ENCODE results near the gene NMUR1. TPM values are rescaled to one million over a fixed set of nuclear protein-coding genes. Genes with fewer than 3 reads are reported as not detected.

Gene NMUR1
- total RNA-seq, 1 donor from 2014 or later: not detected

DNA sequence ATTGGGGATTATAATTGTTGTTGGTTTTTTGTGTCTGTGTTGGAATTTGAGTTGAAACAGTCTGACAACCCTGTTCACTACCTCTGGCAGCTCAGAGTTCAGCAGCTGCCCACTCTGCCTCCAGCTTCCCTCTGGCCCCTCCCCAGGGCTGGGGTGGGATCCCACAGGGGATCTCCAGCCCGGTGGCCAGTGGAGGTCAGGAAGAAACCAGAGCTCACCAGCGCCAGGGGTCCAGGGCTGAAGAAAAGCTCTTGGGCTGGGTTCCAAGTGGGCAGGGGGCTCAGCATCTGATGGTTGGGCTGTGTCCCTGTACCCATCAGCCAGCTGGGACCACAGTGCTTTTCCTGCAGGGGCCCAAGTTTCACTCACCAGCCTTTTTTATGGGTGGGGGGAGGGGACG lies 49.5 kb downstream of the NMUR1 start:
- Mint-ChIP-seq H3K27ac (ENCODE audit: unreplicated experiment) (no peak overlapping the region), H3K9me3 (ENCODE audit: unreplicated experiment) (no peaks in the 10 kb centered on the region), H3K4me1 (ENCODE audit: low read depth, unreplicated experiment) (peaks cover 1% of the 10 kb centered on the region), H3K27me3 (ENCODE audit: low read depth, unreplicated experiment) (peaks cover 30% of the 10 kb centered on the region), H3K36me3 (ENCODE audit: low read depth, unreplicated experiment) (no peaks in the 10 kb centered on the region), H3K4me3 (ENCODE audit: unreplicated experiment) (no peak overlapping the region)
- Histone ChIP-seq H3K9ac (ENCODE audit: low read length) (no peak overlapping the region), H3K4me3 (ENCODE audit: insufficient read depth, low read depth, low read length) (no peak overlapping the region), H2AFZ (ENCODE audit: low read depth, low read length) (no peak overlapping the region), H3K4me1 (ENCODE audit: insufficient read depth, low read length) (no peaks in the 10 kb centered on the region), H3K9me3 (ENCODE audit: insufficient read depth, low read depth, low read length) (no peaks in the 10 kb centered on the region), H3K36me3 (ENCODE audit: insufficient read depth, low read length) (no peaks in the 10 kb centered on the region), H3K4me2 (ENCODE audit: low read length) (no peak overlapping the region), H3K79me2 (ENCODE audit: insufficient read depth, low read length) (no peaks in the 10 kb centered on the region), H3K27me3 (ENCODE audit: insufficient read depth, low read length) (no peaks in the 10 kb centered on the region), H3K27ac (ENCODE audit: low read depth, low read length) (no peak overlapping the region), H4K20me1 (ENCODE audit: insufficient read depth, low read length) (no peaks in the 10 kb centered on the region)
- TF ChIP-seq, protein P1, sequence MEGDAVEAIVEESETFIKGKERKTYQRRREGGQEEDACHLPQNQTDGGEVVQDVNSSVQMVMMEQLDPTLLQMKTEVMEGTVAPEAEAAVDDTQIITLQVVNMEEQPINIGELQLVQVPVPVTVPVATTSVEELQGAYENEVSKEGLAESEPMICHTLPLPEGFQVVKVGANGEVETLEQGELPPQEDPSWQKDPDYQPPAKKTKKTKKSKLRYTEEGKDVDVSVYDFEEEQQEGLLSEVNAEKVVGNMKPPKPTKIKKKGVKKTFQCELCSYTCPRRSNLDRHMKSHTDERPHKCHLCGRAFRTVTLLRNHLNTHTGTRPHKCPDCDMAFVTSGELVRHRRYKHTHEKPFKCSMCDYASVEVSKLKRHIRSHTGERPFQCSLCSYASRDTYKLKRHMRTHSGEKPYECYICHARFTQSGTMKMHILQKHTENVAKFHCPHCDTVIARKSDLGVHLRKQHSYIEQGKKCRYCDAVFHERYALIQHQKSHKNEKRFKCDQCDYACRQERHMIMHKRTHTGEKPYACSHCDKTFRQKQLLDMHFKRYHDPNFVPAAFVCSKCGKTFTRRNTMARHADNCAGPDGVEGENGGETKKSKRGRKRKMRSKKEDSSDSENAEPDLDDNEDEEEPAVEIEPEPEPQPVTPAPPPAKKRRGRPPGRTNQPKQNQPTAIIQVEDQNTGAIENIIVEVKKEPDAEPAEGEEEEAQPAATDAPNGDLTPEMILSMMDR (IDR thresholded peaks at IDR 0.05; ENCODE audit: insufficient read depth, low read depth, low read length): no peak
- TF ChIP-seq EZH2 (IDR thresholded peaks at IDR 0.05; ENCODE audit: insufficient read depth, low read length): no peak
- FAIRE-seq: no peak
- DNase-seq (ENCODE audit: low read depth): no peak

DNA sequence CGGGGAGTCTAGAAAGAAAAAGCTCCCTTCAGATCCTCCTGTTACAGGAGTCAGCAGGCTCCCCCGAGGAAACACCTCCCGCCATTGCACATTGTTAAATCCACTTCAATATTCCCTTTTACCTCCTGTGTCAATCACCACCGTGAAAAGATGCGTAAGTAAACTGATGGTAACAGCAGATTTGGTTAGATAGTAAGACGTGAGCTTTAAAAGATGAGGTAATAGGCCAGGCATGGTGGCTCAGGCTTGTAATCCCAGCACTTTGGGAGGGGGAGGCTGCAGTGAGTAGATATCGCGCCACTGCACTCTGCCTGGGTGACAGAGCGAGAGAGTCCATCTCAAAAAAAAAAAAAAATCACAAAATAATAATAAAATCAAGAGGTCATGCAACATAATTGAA lies 50.8 kb downstream of the NMUR1 start:
- H3K36me3 ChIP-seq (ENCODE audit: insufficient read depth, low read length): no peaks in the 10 kb centered on the region
- no peak overlapping the region for H2AFZ ChIP-seq (ENCODE audit: low read depth, low read length)
- no peak overlapping the region for H3K4me2 ChIP-seq (ENCODE audit: low read length)
- H3K27ac ChIP-seq (ENCODE audit: low read depth, low read length): no peak overlapping the region
- TF ChIP-seq EZH2 (IDR thresholded peaks at IDR 0.05; ENCODE audit: insufficient read depth, low read length): no peak
- TF ChIP-seq, protein P1 (IDR thresholded peaks at IDR 0.05; ENCODE audit: insufficient read depth, low read depth, low read length): no peak
- H3K36me3 Mint-ChIP-seq (ENCODE audit: low read depth, unreplicated experiment): no peaks in the 10 kb centered on the region
- no peaks in the 10 kb centered on the region for H3K9me3 Mint-ChIP-seq (ENCODE audit: unreplicated experiment)
- H4K20me1 ChIP-seq (ENCODE audit: insufficient read depth, low read length): no peaks in the 10 kb centered on the region
- H3K9ac ChIP-seq (ENCODE audit: low read length): no peak overlapping the region
- no peaks in the 10 kb centered on the region for H3K27me3 ChIP-seq (ENCODE audit: insufficient read depth, low read length)
- H3K9me3 ChIP-seq (ENCODE audit: insufficient read depth, low read depth, low read length): no peaks in the 10 kb centered on the region
- H3K27me3 Mint-ChIP-seq (ENCODE audit: low read depth, unreplicated experiment): peaks cover 30% of the 10 kb centered on the region
- H3K4me1 ChIP-seq (ENCODE audit: insufficient read depth, low read length): no peaks in the 10 kb centered on the region
- peaks cover 1% of the 10 kb centered on the region for H3K4me1 Mint-ChIP-seq (ENCODE audit: low read depth, unreplicated experiment)
- FAIRE-seq (no peak), DNase-seq (ENCODE audit: low read depth) (no peak)
- no peak overlapping the region for H3K27ac Mint-ChIP-seq (ENCODE audit: unreplicated experiment)
- H3K4me3 ChIP-seq (ENCODE audit: insufficient read depth, low read depth, low read length): no peak overlapping the region
- no peaks in the 10 kb centered on the region for H3K79me2 ChIP-seq (ENCODE audit: insufficient read depth, low read length)
- H3K4me3 Mint-ChIP-seq (ENCODE audit: unreplicated experiment): no peak overlapping the region

DNA sequence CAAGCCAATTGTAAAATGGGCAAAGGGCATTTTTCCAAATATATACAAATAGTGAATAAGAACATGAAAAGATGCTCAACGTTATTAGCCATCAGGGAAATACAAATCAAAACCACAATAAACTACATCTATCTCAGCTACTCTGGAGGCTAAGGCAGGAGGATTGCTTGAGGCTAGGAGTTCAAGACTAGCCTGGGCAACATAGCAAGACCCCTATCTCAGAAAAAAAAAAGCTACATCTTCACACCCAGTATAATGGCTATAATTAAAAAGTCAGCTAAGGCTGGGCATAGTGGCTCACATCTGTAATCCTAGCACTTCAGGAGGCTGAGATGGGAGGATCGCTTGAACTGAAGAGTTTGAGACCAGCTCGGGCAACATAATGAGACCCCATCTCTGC lies 53.3 kb downstream of the NMUR1 start:
- Mint-ChIP-seq H3K36me3 (ENCODE audit: low read depth, unreplicated experiment) (no peaks in the 10 kb centered on the region), H3K4me1 (ENCODE audit: low read depth, unreplicated experiment) (peaks cover 1% of the 10 kb centered on the region), H3K4me3 (ENCODE audit: unreplicated experiment) (no peak overlapping the region), H3K9me3 (ENCODE audit: unreplicated experiment) (peaks cover 3% of the 10 kb centered on the region), H3K27me3 (ENCODE audit: low read depth, unreplicated experiment) (peaks cover 36% of the 10 kb centered on the region), H3K27ac (ENCODE audit: unreplicated experiment) (no peak overlapping the region)
- FAIRE-seq (no peak), DNase-seq (ENCODE audit: low read depth) (no peak)
- Histone ChIP-seq H3K27ac (ENCODE audit: low read depth, low read length) (no peak overlapping the region), H3K36me3 (ENCODE audit: insufficient read depth, low read length) (no peaks in the 10 kb centered on the region), H3K9ac (ENCODE audit: low read length) (no peak overlapping the region), H3K9me3 (ENCODE audit: insufficient read depth, low read depth, low read length) (no peaks in the 10 kb centered on the region), H3K4me1 (ENCODE audit: insufficient read depth, low read length) (no peaks in the 10 kb centered on the region), H3K4me3 (ENCODE audit: insufficient read depth, low read depth, low read length) (no peak overlapping the region), H2AFZ (ENCODE audit: low read depth, low read length) (no peak overlapping the region), H4K20me1 (ENCODE audit: insufficient read depth, low read length) (no peaks in the 10 kb centered on the region), H3K79me2 (ENCODE audit: insufficient read depth, low read length) (no peaks in the 10 kb centered on the region), H3K4me2 (ENCODE audit: low read length) (no peak overlapping the region), H3K27me3 (ENCODE audit: insufficient read depth, low read length) (no peaks in the 10 kb centered on the region)
- TF ChIP-seq, protein P1 (IDR thresholded peaks at IDR 0.05; ENCODE audit: insufficient read depth, low read depth, low read length): no peak
- no peak for TF ChIP-seq EZH2 (IDR thresholded peaks at IDR 0.05; ENCODE audit: insufficient read depth, low read length)
